A673 (cell line): Measurements from ENCODE around the gene TCF20. TPM values are rescaled to one million over a fixed set of nuclear protein-coding genes. Genes with fewer than 3 reads are reported as not detected.

Source experiments
- BruUV-seq: library from RNA; stranded (reverse); fragments of 400-500 nt; replicated peaks from 2 replicates; lab custom pipeline; 2021; lab: Mats Ljungman, UMichigan
- CTCF ChIA-PET: fragments of 300-600 bp; sonication (Branson Sonifier 250); formaldehyde crosslinking; loops from one replicate; lab custom pipeline; 2022; ENCODE audit warnings: antibody characterized with exemption; lab: Charles Lee
- POLR2A ChIA-PET: fragments of 300-600 bp; sonication (Branson Sonifier 250); formaldehyde crosslinking; loops from one replicate; lab custom pipeline; 2022; ENCODE audit warnings: antibody characterized with exemption; ENCODE audit not compliant: low non-redundant PET; lab: Charles Lee
- DNase-seq: peaks from one replicate; pipeline ENCODE4 v3.0.0-alpha.2; 2015; ENCODE audit warnings: low spot score
- H3K27ac ChIP-seq: fragments of 200-600 bp; sonication (generic); 2 replicates; pipeline ENCODE4 v1.5.1; 2016; ENCODE audit warnings: mixed run types, low read depth, mild to moderate bottlenecking, mixed read lengths, antibody characterized with exemption, low read length; ENCODE audit not compliant: poor library complexity, severe bottlenecking
- H3K27me3 ChIP-seq: fragments of 200-600 bp; sonication (generic); replicated peaks from 2 replicates; pipeline ENCODE4 v1.6.1; 2017; ENCODE audit warnings: mixed run types, low read depth, mild to moderate bottlenecking, mixed read lengths, antibody characterized with exemption, low read length; ENCODE audit not compliant: insufficient read depth, poor library complexity
- H3K36me3 ChIP-seq: fragments of 200-600 bp; sonication (generic); 2 replicates; pipeline ENCODE4 v1.6.1; 2016; ENCODE audit warnings: mixed run types, mild to moderate bottlenecking, mixed read lengths, antibody characterized with exemption, low read length; ENCODE audit not compliant: insufficient read depth, poor library complexity, severe bottlenecking
- H3K4me1 ChIP-seq: fragments of 200-600 bp; sonication (generic); 2 replicates; pipeline ENCODE4 v1.6.1; 2017; ENCODE audit warnings: mixed run types, mild to moderate bottlenecking, mixed read lengths, antibody characterized with exemption, low read length; ENCODE audit not compliant: insufficient read depth, poor library complexity, severe bottlenecking
- H3K4me3 ChIP-seq: fragments of 200-600 bp; sonication (generic); 2 replicates; pipeline ENCODE4 v1.5.1; 2016; ENCODE audit warnings: low read depth, mixed run types, mild to moderate bottlenecking, mixed read lengths, low read length; ENCODE audit not compliant: poor library complexity, severe bottlenecking
- H3K9me3 ChIP-seq: fragments of 200-600 bp; sonication (generic); 2 replicates; pipeline ENCODE4 v1.6.1; 2016; ENCODE audit warnings: mixed run types, low read depth, mild to moderate bottlenecking, mixed read lengths, antibody characterized with exemption, low read length; ENCODE audit not compliant: poor library complexity, severe bottlenecking
- EZH2 ChIP-seq: fragments of 200-600 bp; sonication (generic); IDR thresholded peaks from 2 replicates; pipeline ENCODE4 v1.6.1; 2017; ENCODE audit warnings: borderline replicate concordance, low read depth, mild to moderate bottlenecking, mixed read lengths, antibody characterized with exemption, low read length; ENCODE audit not compliant: poor library complexity, severe bottlenecking
- intact Hi-C: fragments of 100-400 bp; cut with micrococcal nuclease; formaldehyde crosslinking; loops from one replicate; pipeline ENCODE4 v1.10.0; 2022; ENCODE audit not compliant: unreplicated experiment
- total RNA-seq: library from RNA; stranded (reverse); gene quantifications from 2 replicates; pipeline ENCODE4 v1.2.3, GENCODE V29; 2021
- TF ChIP-seq, protein P1 (sequence below): fragments of 300-800, 200-600 bp; sonication (generic); conservative IDR thresholded peaks from 2 replicates; pipeline ENCODE4 v1.5.1; 2017; ENCODE audit warnings: low read depth, mild to moderate bottlenecking, antibody characterized with exemption, low read length, moderate library complexity, mixed read lengths

Gene TCF20
- total RNA-seq, 1 experiment from 2014 or later, result 69.3 TPM

DNA sequence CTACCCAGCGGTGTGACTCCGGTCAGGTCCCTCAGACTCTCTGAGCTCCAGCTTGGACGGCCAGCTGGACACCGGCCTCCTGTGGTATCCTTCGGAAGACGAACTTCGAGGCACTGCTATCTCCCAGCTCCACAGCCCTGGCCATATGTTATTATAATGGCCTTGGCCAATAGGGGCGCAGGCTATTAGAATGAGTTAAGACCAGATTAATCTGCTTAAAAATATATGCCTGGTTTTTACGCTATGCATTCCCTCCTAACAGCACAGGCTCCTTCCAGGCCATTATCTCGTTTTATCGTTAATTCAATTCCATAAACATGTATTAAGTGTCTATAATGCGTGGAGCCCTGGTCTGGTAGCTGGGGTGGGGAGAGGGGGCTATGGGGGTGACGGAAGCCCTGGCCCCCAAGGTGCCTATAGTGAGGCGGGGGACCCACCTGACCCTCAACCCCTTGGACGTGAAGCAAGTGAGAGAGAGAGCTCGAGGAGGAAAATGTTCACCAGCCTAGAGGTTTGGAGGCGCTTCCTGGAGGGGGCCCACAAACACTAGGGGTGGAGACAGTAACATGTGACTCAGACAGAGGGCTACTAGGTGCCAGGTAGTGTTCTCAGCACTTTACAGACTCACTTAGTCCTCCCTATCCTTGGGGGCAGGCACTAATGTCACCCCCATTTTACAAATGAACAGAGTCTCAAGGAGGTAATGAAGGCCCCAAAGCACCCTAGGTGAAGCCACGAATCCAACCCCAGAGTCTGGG, 37.5 kb upstream of the TCF20 start:
- H3K4me3 ChIP-seq, result no peak overlapping the region
- H3K36me3 ChIP-seq, result no peaks in the 10 kb centered on the region
- ChIA-PET POLR2A (no interaction called here), CTCF (no interaction called here)
- intact Hi-C loops, result no loop called here
- no peaks in the 10 kb centered on the region for H3K27me3 ChIP-seq
- BruUV-seq, result no TSS peak
- H3K4me1 ChIP-seq, result peaks cover 29% of the 10 kb centered on the region
- no peak overlapping the region for H3K27ac ChIP-seq
- DNase-seq, result no peak
- TF ChIP-seq EZH2, result no peak
- TF ChIP-seq, protein P1, sequence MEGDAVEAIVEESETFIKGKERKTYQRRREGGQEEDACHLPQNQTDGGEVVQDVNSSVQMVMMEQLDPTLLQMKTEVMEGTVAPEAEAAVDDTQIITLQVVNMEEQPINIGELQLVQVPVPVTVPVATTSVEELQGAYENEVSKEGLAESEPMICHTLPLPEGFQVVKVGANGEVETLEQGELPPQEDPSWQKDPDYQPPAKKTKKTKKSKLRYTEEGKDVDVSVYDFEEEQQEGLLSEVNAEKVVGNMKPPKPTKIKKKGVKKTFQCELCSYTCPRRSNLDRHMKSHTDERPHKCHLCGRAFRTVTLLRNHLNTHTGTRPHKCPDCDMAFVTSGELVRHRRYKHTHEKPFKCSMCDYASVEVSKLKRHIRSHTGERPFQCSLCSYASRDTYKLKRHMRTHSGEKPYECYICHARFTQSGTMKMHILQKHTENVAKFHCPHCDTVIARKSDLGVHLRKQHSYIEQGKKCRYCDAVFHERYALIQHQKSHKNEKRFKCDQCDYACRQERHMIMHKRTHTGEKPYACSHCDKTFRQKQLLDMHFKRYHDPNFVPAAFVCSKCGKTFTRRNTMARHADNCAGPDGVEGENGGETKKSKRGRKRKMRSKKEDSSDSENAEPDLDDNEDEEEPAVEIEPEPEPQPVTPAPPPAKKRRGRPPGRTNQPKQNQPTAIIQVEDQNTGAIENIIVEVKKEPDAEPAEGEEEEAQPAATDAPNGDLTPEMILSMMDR, result no peak
- no peaks in the 10 kb centered on the region for H3K9me3 ChIP-seq

DNA sequence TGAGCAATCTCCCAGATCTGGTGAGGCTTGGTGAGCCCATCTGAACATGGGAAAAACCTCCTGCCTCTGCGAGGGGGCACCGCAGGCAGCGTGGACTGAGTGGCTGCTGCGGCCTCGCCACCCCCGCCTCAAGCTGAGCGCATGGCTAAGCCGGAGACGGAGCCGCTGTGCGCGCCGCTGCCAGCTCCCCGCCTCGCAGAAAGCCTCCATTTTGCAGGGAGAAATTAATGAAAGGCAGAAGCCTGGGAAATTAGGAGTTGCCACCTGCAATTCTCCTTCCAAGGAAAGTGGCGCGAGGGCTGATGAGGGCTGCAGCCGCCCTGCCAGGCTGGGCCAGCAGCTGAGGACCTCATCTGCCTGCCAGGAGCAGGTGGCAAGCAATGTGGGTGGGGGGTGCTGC, 35.6 kb upstream of the TCF20 start:
- intact Hi-C loops, result no loop called here
- CTCF ChIA-PET, result interaction anchor here (0.6 kb wide), 1 partner anchor 9 kb away, joined by 5 read pairs; no protein-coding TSS in a partner anchor
- no peak for TF ChIP-seq EZH2
- TF ChIP-seq, protein P1, result no peak

DNA sequence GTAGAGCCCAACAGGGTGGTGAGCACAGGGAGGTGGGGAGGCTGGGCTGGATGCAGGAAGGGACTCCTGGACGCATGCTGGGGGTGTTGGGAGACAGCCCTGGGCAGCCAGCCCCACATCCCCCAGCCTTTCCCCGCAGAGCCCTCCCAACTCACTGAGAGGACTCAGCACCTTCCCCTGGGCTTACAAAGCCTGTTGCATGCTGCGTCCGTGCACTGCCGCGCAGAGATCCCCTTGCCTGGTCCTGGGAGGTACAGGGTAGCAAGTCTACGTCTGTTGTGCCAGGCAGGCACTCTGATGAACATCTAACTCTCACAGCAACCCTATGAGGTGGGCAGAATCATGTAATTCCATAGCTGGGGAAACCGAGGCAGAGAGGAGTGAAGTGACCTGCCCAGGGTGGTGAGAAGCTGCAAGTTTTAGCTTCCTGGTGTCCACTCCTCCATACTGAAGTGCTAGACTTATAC, 33.9 kb upstream of the TCF20 start:
- Histone ChIP-seq H3K27me3 (no peaks in the 10 kb centered on the region), H3K4me3 (no peak overlapping the region), H3K36me3 (no peaks in the 10 kb centered on the region), H3K27ac (no peak overlapping the region), H3K9me3 (no peaks in the 10 kb centered on the region), H3K4me1 (peaks cover 20% of the 10 kb centered on the region)
- POLR2A ChIA-PET, result no interaction called here
- TF ChIP-seq, protein P1, result no peak
- TF ChIP-seq EZH2, result no peak
- intact Hi-C loops, result no loop called here
- CTCF ChIA-PET, result interaction anchor here (0.6 kb wide), 1 partner anchor 264 kb away, joined by 3 read pairs; no protein-coding TSS in a partner anchor
- no TSS peak for BruUV-seq
- no peak for DNase-seq

More for the DNA sequence above, 35.6 kb upstream of the TCF20 start:
- Histone ChIP-seq H3K36me3 (no peaks in the 10 kb centered on the region), H3K27ac (no peak overlapping the region), H3K4me3 (no peak overlapping the region), H3K9me3 (no peaks in the 10 kb centered on the region), H3K27me3 (no peaks in the 10 kb centered on the region), H3K4me1 (peaks cover 14% of the 10 kb centered on the region)
- BruUV-seq, result no TSS peak
- DNase-seq, result no peak
- POLR2A ChIA-PET, result no interaction called here
